Measurements from ENCODE around the gene CHRNB1. TPM values are rescaled to one million over a fixed set of nuclear protein-coding genes. Genes with fewer than 3 reads are reported as not detected.
"Not testable (repeated sequence)": the region's sequence is repeated elsewhere in the genome, so short reads cannot be mapped to it uniquely, and the experiment has no call there.

The CHRNB1 gene
- total and polyA plus RNA-seq, 10 donors: 7.3 to 12.9 (median 11.3) TPM

DNA sequence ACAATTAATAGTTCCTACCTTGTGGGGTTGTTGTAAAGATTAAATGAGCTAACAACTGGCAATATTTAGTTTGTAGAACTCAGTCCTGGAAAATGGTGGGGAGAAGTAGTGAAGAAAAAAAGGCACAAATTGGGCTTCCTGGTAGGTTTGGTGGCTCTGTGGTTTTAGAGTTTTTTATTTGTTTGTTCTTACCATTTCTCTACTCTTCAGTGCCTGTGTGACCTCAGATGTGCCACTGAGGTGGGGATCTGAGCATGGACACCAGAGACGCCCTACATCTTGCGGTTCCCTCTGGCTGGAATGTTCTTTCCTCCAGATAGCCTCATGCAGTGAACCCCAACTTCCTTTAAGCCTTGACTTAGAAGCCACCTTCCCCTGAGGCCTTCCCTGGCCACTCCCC lies 26.9 kb downstream of the CHRNB1 start:
- H3K9me3 ChIP-seq: no peaks in the 10 kb centered on the region
- no peak for TF ChIP-seq POLR2A (IDR thresholded peaks at IDR 0.05)
- no peak for TF ChIP-seq POLR2AphosphoS5 (IDR thresholded peaks at IDR 0.05)
- no peak for TF ChIP-seq CTCF (IDR thresholded peaks at IDR 0.05 in 8 of 11, conservative IDR thresholded peaks at IDR 0.05 in 3 of 11)
- H3K27me3 ChIP-seq (replicated peaks in 1 of 7): no peaks in the 10 kb centered on the region
- 45 to 66% (median 55%) methylated on average over 2 of the region's 2 CpGs for WGBS, 5 donors
- H3K36me3 ChIP-seq: peaks cover 0 to 29% (median 0%) of the 10 kb centered on the region in 6 donors
- DNase-seq: no peak
- peaks cover 30 to 98% (median 66%) of the 10 kb centered on the region in 6 donors for H3K4me1 ChIP-seq
- H3K4me3 ChIP-seq: no peak overlapping the region
- H3K27ac ChIP-seq: peak overlapping the region; percentile 7 to 68 (median 46)
- intact Hi-C loops (cut with DNase I; ENCODE audit: low total_unique reads): no loop called here

- intact Hi-C loops (cut with DNase I; ENCODE audit: low total_unique reads); DNase-seq; H3K27me3 ChIP-seq (replicated peaks in 1 of 7); H3K36me3 ChIP-seq; H3K4me3 ChIP-seq; H3K9me3 ChIP-seq: not testable (repeated sequence)
- WGBS, 5 donors: 60 to 89% (median 88%) methylated on average over 7 to 8 of the region's 8 CpGs
- Histone ChIP-seq H3K4me1 (peaks cover 38 to 95% (median 69%) of the 10 kb centered on the region in 6 donors), H3K27ac (peak overlapping the region in 5 of 8 donors; percentile 74 to 100 (median 99))
Measured at GRCh38 chr17:7474767-7475166, 29.9 kb downstream of the CHRNB1 start.

- H3K27me3 ChIP-seq (replicated peaks in 1 of 7): no peaks in the 10 kb centered on the region
- H3K4me1 ChIP-seq: peaks cover 43 to 95% (median 73%) of the 10 kb centered on the region in 6 donors
- 64 to 75% (median 67%) methylated on average over 15 of the region's 15 CpGs for WGBS, 5 donors
- peak overlapping the region in 1 of 8 donors; percentile 94 for H3K4me3 ChIP-seq
- intact Hi-C loops (cut with DNase I; ENCODE audit: low total_unique reads): no loop called here
- H3K9me3 ChIP-seq: no peaks in the 10 kb centered on the region
- H3K36me3 ChIP-seq: peaks cover 0 to 7% (median 0%) of the 10 kb centered on the region in 6 donors
- DNase-seq: peak; percentile 74
- TF ChIP-seq POLR2AphosphoS5 (IDR thresholded peaks at IDR 0.05): peak in 2 of 3 donors; percentile 63 to 79
- no peak for TF ChIP-seq CTCF (IDR thresholded peaks at IDR 0.05 in 8 of 11, conservative IDR thresholded peaks at IDR 0.05 in 3 of 11)
- H3K27ac ChIP-seq: peak overlapping the region; percentile 32 to 100 (median 86)
Measured at GRCh38 chr17:7475764-7476422, 31.0 kb downstream of the CHRNB1 start.

GRCh38 chr17:7476494-7476893 lies 31.6 kb downstream of the CHRNB1 start:
- intact Hi-C loops (cut with DNase I; ENCODE audit: low total_unique reads): no loop called here
- WGBS, 5 donors: 49 to 55% (median 51%) methylated on average over 3 of the region's 3 CpGs
- DNase-seq: no peak

More at GRCh38 chr17:7476494-7476893, 31.6 kb downstream of the CHRNB1 start:
- peaks cover 40 to 95% (median 72%) of the 10 kb centered on the region in 6 donors for H3K4me1 ChIP-seq
- H3K27me3 ChIP-seq (replicated peaks in 1 of 7): no peaks in the 10 kb centered on the region
- peak overlapping the region; percentile 32 to 100 (median 86) for H3K27ac ChIP-seq
- peak overlapping the region in 2 of 8 donors; percentile 83 to 94 for H3K4me3 ChIP-seq
- H3K9me3 ChIP-seq: no peaks in the 10 kb centered on the region
- H3K36me3 ChIP-seq: peaks cover 0 to 7% (median 0%) of the 10 kb centered on the region in 6 donors
- no peak for TF ChIP-seq POLR2AphosphoS5 (IDR thresholded peaks at IDR 0.05)
- TF ChIP-seq POLR2A (IDR thresholded peaks at IDR 0.05): no peak
- TF ChIP-seq CTCF (IDR thresholded peaks at IDR 0.05 in 8 of 11, conservative IDR thresholded peaks at IDR 0.05 in 3 of 11): no peak

All from spleen (tissue), 11 donors.